SK-N-SH (cell line): ENCODE results near the gene PUDP. TPM values are rescaled to one million over a fixed set of nuclear protein-coding genes. Genes with fewer than 3 reads are reported as not detected.

Experiments
- CTCF ChIA-PET: fragments of 300-600, 350-600 bp; formaldehyde crosslinking; extraction: SDS; loops from one replicate; lab custom pipeline; 2021; lab: Yijun Ruan, JAX
- POLR2A ChIA-PET: fragments of 350-600 bp; sonication (Branson Sonifier 250); formaldehyde crosslinking; extraction: SDS; loops from one replicate; lab custom pipeline; 2020; ENCODE audit warnings: antibody characterized with exemption, inconsistent platforms; lab: Yijun Ruan, JAX
- DNase-seq: peaks from one replicate; pipeline ENCODE4 v3.0.0; 2012
- H2AFZ ChIP-seq: fragments of 200-600 bp; sonication (generic); 2 replicates; pipeline ENCODE4 v1.8.1; 2016; ENCODE audit warnings: antibody characterized with exemption, mild to moderate bottlenecking, low read depth
- H3F3A ChIP-seq: fragments of 200-600 bp; sonication (generic); replicated peaks from 2 replicates; pipeline ENCODE3; 2016; ENCODE audit warnings: antibody characterized with exemption, mild to moderate bottlenecking; ENCODE audit not compliant: insufficient read depth
- H3K27ac ChIP-seq, 2 experiments: fragments of 200-500 bp in 1 of 2; fragments of 200-600 bp in 1 of 2; sonication (Bioruptor generic) in 1 of 2; sonication (generic), shearing (Covaris generic) in 1 of 2; 2 replicates each; pipeline versions ENCODE4 v1.5.1 to v1.6.1; 2014 to 2016; ENCODE audit warnings: low read depth in 2 of 2, inconsistent platforms in 1 of 2, low read length in 1 of 2, mild to moderate bottlenecking in 1 of 2, mixed read lengths in 1 of 2
- H3K27me3 ChIP-seq: fragments of 200-600 bp; sonication (generic), shearing (Covaris generic); 2 replicates; pipeline ENCODE4 v1.6.1; 2016; ENCODE audit warnings: mixed run types; ENCODE audit not compliant: insufficient read depth
- H3K36me3 ChIP-seq, 2 experiments: fragments of 200-500 bp in 1 of 2; fragments of 200-600 bp in 1 of 2; sonication (Bioruptor generic) in 1 of 2; sonication (generic) in 1 of 2; replicated peaks in 1 of 2; 2 replicates each; pipeline versions ENCODE3 to v1.5.1; 2014 to 2016; ENCODE audit warnings: low read length in 1 of 2, mild to moderate bottlenecking in 1 of 2; ENCODE audit not compliant: insufficient read depth in 2 of 2, control insufficient read depth in 1 of 2
- H3K4me1 ChIP-seq, 2 experiments: fragments of 200-500 bp in 1 of 2; fragments of 200-600 bp in 1 of 2; sonication (Bioruptor generic) in 1 of 2; sonication (generic), shearing (Covaris generic) in 1 of 2; 2 replicates each; pipeline versions ENCODE4 v1.5.1 to v1.6.1; 2014 to 2016; ENCODE audit warnings: low read depth in 1 of 2, low read length in 1 of 2, mixed run types in 1 of 2; ENCODE audit not compliant: insufficient read depth in 2 of 2, control insufficient read depth in 1 of 2
- H3K4me2 ChIP-seq: fragments of 200-600 bp; sonication (generic), shearing (Covaris generic); 2 replicates; pipeline ENCODE4 v1.6.1; 2017; ENCODE audit warnings: mixed run types
- H3K4me3 ChIP-seq, 2 experiments: fragments of 200-500 bp in 1 of 2; fragments of 200-600 bp in 1 of 2; sonication (Bioruptor generic) in 1 of 2; sonication (generic), shearing (Covaris generic) in 1 of 2; 2 replicates each; pipeline versions ENCODE4 v1.5.1 to v1.8.1; 2014 to 2016; ENCODE audit warnings: low read depth in 2 of 2, inconsistent platforms in 1 of 2, low read length in 1 of 2, mild to moderate bottlenecking in 1 of 2, mixed read lengths in 1 of 2, moderate library complexity in 1 of 2
- H3K79me2 ChIP-seq: fragments of 200-600 bp; sonication (generic); 2 replicates; pipeline ENCODE4 v1.8.1; 2017; ENCODE audit warnings: mild to moderate bottlenecking; ENCODE audit not compliant: insufficient read depth
- H3K9ac ChIP-seq: fragments of 200-600 bp; sonication (generic); 2 replicates; pipeline ENCODE4 v1.6.1; 2017; ENCODE audit warnings: mixed run types
- H3K9me2 ChIP-seq: fragments of 200-600 bp; sonication (generic); 2 replicates; pipeline ENCODE4 v1.6.1; 2017; ENCODE audit warnings: mixed run types
- H3K9me3 ChIP-seq: fragments of 200-600 bp; sonication (generic); 2 replicates; pipeline ENCODE4 v1.6.1; 2017; ENCODE audit warnings: mixed run types, mild to moderate bottlenecking, moderate library complexity
- H4K20me1 ChIP-seq: fragments of 200-600 bp; sonication (generic); 2 replicates; pipeline ENCODE4 v1.6.1; 2017; ENCODE audit warnings: mild to moderate bottlenecking, mixed run types; ENCODE audit not compliant: insufficient read depth
- ELF1 ChIP-seq: IDR thresholded peaks from 2 replicates; pipeline ENCODE4 v1.4.0; 2012
- EZH2phosphoT487 ChIP-seq: fragments of 200-600 bp; sonication (generic); IDR thresholded peaks from 2 replicates; pipeline ENCODE4 v1.6.1; 2017; ENCODE audit warnings: low read depth, mixed run types, mild to moderate bottlenecking, antibody characterized with exemption, moderate library complexity, borderline replicate concordance
- FOSL2 ChIP-seq: IDR thresholded peaks from 2 replicates; pipeline ENCODE4 v1.4.0; 2012; ENCODE audit warnings: low read depth, mild to moderate bottlenecking, moderate library complexity, borderline replicate concordance
- GABPA ChIP-seq: IDR thresholded peaks from 2 replicates; pipeline ENCODE4 v1.4.0; 2012; ENCODE audit warnings: low read depth, mild to moderate bottlenecking
- GATA2 ChIP-seq: sonication (generic); formaldehyde crosslinking; IDR thresholded peaks from 2 replicates; pipeline ENCODE4 v1.5.0; 2020; ENCODE audit warnings: mild to moderate bottlenecking, missing genetic modification reagents
- JUND ChIP-seq: IDR thresholded peaks from 2 replicates; pipeline ENCODE4 v1.4.0; 2012
- MEF2A ChIP-seq: IDR thresholded peaks from 2 replicates; pipeline ENCODE4 v1.4.0; 2012; ENCODE audit warnings: low read depth, borderline replicate concordance
- NRF1 ChIP-seq: IDR thresholded peaks from 2 replicates; pipeline ENCODE4 v1.6.1; 2012; ENCODE audit warnings: low read depth, mild to moderate bottlenecking, low read length
- PBX3 ChIP-seq: IDR thresholded peaks from 2 replicates; pipeline ENCODE4; 2012
- RFX5 ChIP-seq: IDR thresholded peaks from 2 replicates; pipeline ENCODE4 v1.6.1; 2012; ENCODE audit warnings: mild to moderate bottlenecking, improper control_type of control experiment, low read length
- RXRA ChIP-seq: IDR thresholded peaks from 2 replicates; pipeline ENCODE4 v1.4.0; 2012; ENCODE audit warnings: low read depth, mild to moderate bottlenecking, borderline replicate concordance
- SMC3 ChIP-seq: IDR thresholded peaks from 2 replicates; pipeline ENCODE4 v1.6.1; 2012; ENCODE audit warnings: low read depth, low read length, improper control_type of control experiment
- TAF1 ChIP-seq: IDR thresholded peaks from 2 replicates; pipeline ENCODE4 v1.6.1; 2012; ENCODE audit warnings: low read depth, mild to moderate bottlenecking, low read length, moderate library complexity, borderline replicate concordance
- TCF12 ChIP-seq: IDR thresholded peaks from 2 replicates; pipeline ENCODE4 v1.4.0; 2012
- TEAD4 ChIP-seq: IDR thresholded peaks from 2 replicates; pipeline ENCODE4 v1.4.0; 2012; ENCODE audit warnings: mild to moderate bottlenecking, borderline replicate concordance; ENCODE audit not compliant: insufficient read depth
- USF1 ChIP-seq: IDR thresholded peaks from 2 replicates; pipeline ENCODE4 v1.4.0; 2012; ENCODE audit warnings: low read depth, borderline replicate concordance
- YY1 ChIP-seq: IDR thresholded peaks from 2 replicates; pipeline ENCODE4 v1.4.0; 2012; ENCODE audit warnings: low read depth, mild to moderate bottlenecking
- WGBS: methylation state at CpG from one replicate; pipeline ENCODE4 v1.1.6; 2017; ENCODE audit warnings: low lambda C conversion rate; 5-methylcytosine and 5-hydroxymethylcytosine counted together
- polyA plus RNA-seq, 3 experiments: library from polyadenylated mRNA; depleted of rRNA; stranded (reverse); fragments of >200 nt; gene quantifications; 2 replicates each; pipeline ENCODE4 v1.2.3, GENCODE V29; 2012
- TF ChIP-seq, protein P1 (sequence below): fragments of 150-350 bp; IDR thresholded peaks from 2 replicates; pipeline ENCODE4 v1.6.1; 2017; ENCODE audit warnings: antibody characterized with exemption, low read length, low read depth, borderline replicate concordance
- TF ChIP-seq, protein P2 (sequence below): fragments of 200-600 bp; sonication (generic); IDR thresholded peaks from 2 replicates; pipeline ENCODE4 v1.6.1; 2017; ENCODE audit warnings: antibody characterized with exemption, mild to moderate bottlenecking, moderate library complexity
- TF ChIP-seq, protein P3 (sequence below): IDR thresholded peaks from 2 replicates; pipeline ENCODE4 v1.4.0; 2012; ENCODE audit warnings: low read depth, borderline replicate concordance

Gene PUDP
- polyA plus RNA-seq, 1 of the 3 experiments (the other 2 are of a cell fraction): 23.0 TPM

DNA sequence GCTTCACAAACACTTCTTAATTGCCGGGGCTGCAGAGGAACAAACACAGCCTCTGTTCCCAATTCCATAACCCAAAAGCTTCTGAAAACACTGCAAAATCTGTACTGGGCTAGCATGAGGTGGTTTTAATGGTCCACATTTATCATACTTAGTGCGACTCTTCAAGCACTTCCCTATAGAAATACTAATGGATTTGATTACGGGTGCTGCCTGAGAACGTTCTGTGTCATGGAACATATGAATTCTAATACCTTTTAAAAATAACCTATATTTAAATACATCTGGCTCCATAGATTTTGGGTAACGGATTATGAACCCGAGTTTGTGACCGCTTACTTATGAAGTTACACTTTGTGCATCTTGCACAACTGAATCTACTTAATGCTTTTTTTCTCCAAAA is 35.9 kb downstream of the PUDP start:
- WGBS: 91% methylated on average over 7 of the region's 7 CpGs
- CTCF ChIA-PET: interaction anchor here (1.1 kb wide), 1 partner anchor 21 kb away, joined by 3 read pairs; no protein-coding TSS in a partner anchor

GRCh38 chrX:7111518-7111917 is 36.4 kb downstream of the PUDP start:
- H3K79me2 ChIP-seq: no peaks in the 10 kb centered on the region
- no peaks in the 10 kb centered on the region for H3K36me3 ChIP-seq
- H3K9me3 ChIP-seq: no peaks in the 10 kb centered on the region
- H3K4me1 ChIP-seq: peaks cover 0 to 13% of the 10 kb centered on the region in 2 experiments; a peak in 2 of 4 replicates
- no peak for DNase-seq
- no peaks in the 10 kb centered on the region for H3K9me2 ChIP-seq
- ChIA-PET POLR2A (no interaction called here), CTCF (no interaction called here)
- no peak overlapping the region for H3K4me2 ChIP-seq
- no peaks in the 10 kb centered on the region for H3F3A ChIP-seq
- H3K27ac ChIP-seq: no peak overlapping the region
- no peak overlapping the region for H2AFZ ChIP-seq
- TF ChIP-seq RFX5 (no peak), YY1 (no peak), RXRA (no peak), USF1 (no peak), ELF1 (no peak), EZH2phosphoT487 (no peak), JUND (no peak), FOSL2 (no peak), TEAD4 (no peak), PBX3 (no peak), NRF1 (no peak), TAF1 (no peak), GATA2 (CRISPR knock-in tag) (no peak), TCF12 (no peak)
- TF ChIP-seq, protein P1, sequence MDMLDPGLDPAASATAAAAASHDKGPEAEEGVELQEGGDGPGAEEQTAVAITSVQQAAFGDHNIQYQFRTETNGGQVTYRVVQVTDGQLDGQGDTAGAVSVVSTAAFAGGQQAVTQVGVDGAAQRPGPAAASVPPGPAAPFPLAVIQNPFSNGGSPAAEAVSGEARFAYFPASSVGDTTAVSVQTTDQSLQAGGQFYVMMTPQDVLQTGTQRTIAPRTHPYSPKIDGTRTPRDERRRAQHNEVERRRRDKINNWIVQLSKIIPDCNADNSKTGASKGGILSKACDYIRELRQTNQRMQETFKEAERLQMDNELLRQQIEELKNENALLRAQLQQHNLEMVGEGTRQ: no peak
- TF ChIP-seq, protein P2, sequence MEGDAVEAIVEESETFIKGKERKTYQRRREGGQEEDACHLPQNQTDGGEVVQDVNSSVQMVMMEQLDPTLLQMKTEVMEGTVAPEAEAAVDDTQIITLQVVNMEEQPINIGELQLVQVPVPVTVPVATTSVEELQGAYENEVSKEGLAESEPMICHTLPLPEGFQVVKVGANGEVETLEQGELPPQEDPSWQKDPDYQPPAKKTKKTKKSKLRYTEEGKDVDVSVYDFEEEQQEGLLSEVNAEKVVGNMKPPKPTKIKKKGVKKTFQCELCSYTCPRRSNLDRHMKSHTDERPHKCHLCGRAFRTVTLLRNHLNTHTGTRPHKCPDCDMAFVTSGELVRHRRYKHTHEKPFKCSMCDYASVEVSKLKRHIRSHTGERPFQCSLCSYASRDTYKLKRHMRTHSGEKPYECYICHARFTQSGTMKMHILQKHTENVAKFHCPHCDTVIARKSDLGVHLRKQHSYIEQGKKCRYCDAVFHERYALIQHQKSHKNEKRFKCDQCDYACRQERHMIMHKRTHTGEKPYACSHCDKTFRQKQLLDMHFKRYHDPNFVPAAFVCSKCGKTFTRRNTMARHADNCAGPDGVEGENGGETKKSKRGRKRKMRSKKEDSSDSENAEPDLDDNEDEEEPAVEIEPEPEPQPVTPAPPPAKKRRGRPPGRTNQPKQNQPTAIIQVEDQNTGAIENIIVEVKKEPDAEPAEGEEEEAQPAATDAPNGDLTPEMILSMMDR: no peak
- 98% methylated on average over 4 of the region's 6 CpGs for WGBS
- H3K27me3 ChIP-seq: no peaks in the 10 kb centered on the region
- no peak overlapping the region for H3K9ac ChIP-seq
- H4K20me1 ChIP-seq: no peaks in the 10 kb centered on the region
- no peak overlapping the region for H3K4me3 ChIP-seq

More for the DNA sequence above, 35.9 kb downstream of the PUDP start:
- POLR2A ChIA-PET: interaction anchor here (0.6 kb wide), 1 partner anchor 210 kb away, joined by 4 read pairs; no protein-coding TSS in a partner anchor
- Histone ChIP-seq H4K20me1 (no peaks in the 10 kb centered on the region), H2AFZ (no peak overlapping the region), H3K9me2 (no peaks in the 10 kb centered on the region), H3K27ac (no peak overlapping the region), H3K27me3 (no peaks in the 10 kb centered on the region), H3K4me3 (no peak overlapping the region), H3K4me2 (no peak overlapping the region), H3K4me1 (peaks cover 0 to 13% of the 10 kb centered on the region in 2 experiments; a peak in 2 of 4 replicates), H3F3A (no peaks in the 10 kb centered on the region), H3K36me3 (no peaks in the 10 kb centered on the region), H3K9me3 (no peaks in the 10 kb centered on the region), H3K9ac (no peak overlapping the region), H3K79me2 (0 out of 2 replicates have a peak, but pooled peaks cover 4% of the 10 kb centered on the region)
- no peak for TF ChIP-seq MEF2A
- TF ChIP-seq, protein P3, sequence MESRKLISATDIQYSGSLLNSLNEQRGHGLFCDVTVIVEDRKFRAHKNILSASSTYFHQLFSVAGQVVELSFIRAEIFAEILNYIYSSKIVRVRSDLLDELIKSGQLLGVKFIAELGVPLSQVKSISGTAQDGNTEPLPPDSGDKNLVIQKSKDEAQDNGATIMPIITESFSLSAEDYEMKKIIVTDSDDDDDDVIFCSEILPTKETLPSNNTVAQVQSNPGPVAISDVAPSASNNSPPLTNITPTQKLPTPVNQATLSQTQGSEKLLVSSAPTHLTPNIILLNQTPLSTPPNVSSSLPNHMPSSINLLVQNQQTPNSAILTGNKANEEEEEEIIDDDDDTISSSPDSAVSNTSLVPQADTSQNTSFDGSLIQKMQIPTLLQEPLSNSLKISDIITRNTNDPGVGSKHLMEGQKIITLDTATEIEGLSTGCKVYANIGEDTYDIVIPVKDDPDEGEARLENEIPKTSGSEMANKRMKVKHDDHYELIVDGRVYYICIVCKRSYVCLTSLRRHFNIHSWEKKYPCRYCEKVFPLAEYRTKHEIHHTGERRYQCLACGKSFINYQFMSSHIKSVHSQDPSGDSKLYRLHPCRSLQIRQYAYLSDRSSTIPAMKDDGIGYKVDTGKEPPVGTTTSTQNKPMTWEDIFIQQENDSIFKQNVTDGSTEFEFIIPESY: no peak
- TF ChIP-seq SMC3: no peak
- no peak for TF ChIP-seq GABPA
- no peak for DNase-seq
